ENCODE results near the gene ADPRHL1.

ADPRHL1 gene

GRCh38 chr13:113408562-113408961, 44.7 kb downstream of the ADPRHL1 start:
- no peak overlapping the region for H3K4me3 ChIP-seq (ENCODE audit: low read depth, low read length)
- TF ChIP-seq, protein P1, sequence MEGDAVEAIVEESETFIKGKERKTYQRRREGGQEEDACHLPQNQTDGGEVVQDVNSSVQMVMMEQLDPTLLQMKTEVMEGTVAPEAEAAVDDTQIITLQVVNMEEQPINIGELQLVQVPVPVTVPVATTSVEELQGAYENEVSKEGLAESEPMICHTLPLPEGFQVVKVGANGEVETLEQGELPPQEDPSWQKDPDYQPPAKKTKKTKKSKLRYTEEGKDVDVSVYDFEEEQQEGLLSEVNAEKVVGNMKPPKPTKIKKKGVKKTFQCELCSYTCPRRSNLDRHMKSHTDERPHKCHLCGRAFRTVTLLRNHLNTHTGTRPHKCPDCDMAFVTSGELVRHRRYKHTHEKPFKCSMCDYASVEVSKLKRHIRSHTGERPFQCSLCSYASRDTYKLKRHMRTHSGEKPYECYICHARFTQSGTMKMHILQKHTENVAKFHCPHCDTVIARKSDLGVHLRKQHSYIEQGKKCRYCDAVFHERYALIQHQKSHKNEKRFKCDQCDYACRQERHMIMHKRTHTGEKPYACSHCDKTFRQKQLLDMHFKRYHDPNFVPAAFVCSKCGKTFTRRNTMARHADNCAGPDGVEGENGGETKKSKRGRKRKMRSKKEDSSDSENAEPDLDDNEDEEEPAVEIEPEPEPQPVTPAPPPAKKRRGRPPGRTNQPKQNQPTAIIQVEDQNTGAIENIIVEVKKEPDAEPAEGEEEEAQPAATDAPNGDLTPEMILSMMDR (IDR thresholded peaks at IDR 0.05; ENCODE audit: low read depth, low read length) = no peak

DNA sequence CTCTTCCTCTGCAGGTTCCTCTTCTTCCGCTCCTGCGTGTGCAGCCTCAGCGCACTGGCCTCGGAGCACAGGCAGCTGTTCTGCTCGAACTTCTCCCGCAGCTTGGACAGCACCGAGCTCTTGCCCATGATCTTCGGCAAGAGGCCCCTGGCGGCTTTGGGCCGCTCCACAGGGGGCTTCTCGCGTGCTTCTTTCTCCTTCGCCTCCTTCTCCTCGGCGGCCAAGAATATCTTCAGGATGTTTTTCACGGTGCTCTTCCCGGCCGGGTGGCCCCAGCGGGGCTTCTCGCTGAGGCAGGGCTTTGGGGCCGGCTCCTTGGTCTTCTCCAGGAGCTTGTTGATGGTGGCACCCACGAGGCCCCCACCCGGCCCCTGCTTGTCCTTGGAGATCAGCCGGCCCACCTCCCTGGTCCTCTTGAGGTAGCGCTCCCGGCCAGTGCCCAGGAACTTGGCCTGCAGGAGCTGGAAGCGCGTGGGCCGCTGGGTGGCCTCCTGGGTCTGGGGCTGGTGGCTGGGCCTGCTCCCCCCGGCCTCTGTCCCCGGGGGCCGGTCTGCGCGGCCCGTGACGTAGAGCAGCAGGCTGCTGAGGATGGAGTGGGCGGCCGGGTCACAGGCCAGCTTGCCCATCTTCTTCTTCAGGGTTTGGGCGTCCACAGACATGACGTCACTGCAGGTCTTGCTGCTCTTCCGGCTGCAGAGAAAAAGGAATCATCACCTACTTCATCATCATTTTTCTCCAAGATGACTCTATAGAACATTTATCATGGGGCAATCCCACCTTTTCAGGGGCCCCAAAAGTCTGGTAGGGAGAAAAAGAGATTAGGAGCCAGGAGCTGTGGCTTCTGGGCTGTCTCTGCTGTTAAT, 45.5 kb downstream of the ADPRHL1 start:
- H3K4me3 ChIP-seq (ENCODE audit: low read depth, low read length) = no peak overlapping the region
- TF ChIP-seq, protein P1 (IDR thresholded peaks at IDR 0.05; ENCODE audit: low read depth, low read length) = no peak

- no peak overlapping the region for H3K4me3 ChIP-seq (ENCODE audit: low read depth, low read length)
- TF ChIP-seq, protein P1 (IDR thresholded peaks at IDR 0.05; ENCODE audit: low read depth, low read length) = no peak
These were observed 46.2 kb downstream of the ADPRHL1 start for GRCh38 chr13:113407103-113407530.

GRCh38 chr13:113406321-113407102, 46.8 kb downstream of the ADPRHL1 start:
- TF ChIP-seq, protein P1 (IDR thresholded peaks at IDR 0.05; ENCODE audit: low read depth, low read length) = no peak
- H3K4me3 ChIP-seq (ENCODE audit: low read depth, low read length) = no peak overlapping the region

GRCh38 chr13:113405481-113406300, 47.6 kb downstream of the ADPRHL1 start:
- TF ChIP-seq, protein P1 (IDR thresholded peaks at IDR 0.05; ENCODE audit: low read depth, low read length) = no peak
- H3K4me3 ChIP-seq (ENCODE audit: low read depth, low read length) = no peak overlapping the region

- H3K4me3 ChIP-seq (ENCODE audit: low read depth, low read length) = no peak overlapping the region
- TF ChIP-seq, protein P1 (IDR thresholded peaks at IDR 0.05; ENCODE audit: low read depth, low read length) = no peak
These were observed 48.4 kb downstream of the ADPRHL1 start for GRCh38 chr13:113404723-113405471.
